MM.1S (cell line): ENCODE measurements around the gene CNOT8.
"Not testable (repeated sequence)": the region's sequence is repeated elsewhere in the genome, so short reads cannot be mapped to it uniquely, and the experiment has no call there.

ENCODE experiments used
- DNase-seq: peaks from one replicate; pipeline ENCODE4 v3.0.0-alpha.2; 2015
- H2AFZ ChIP-seq: fragments of 300-600 bp; sonication (generic); 2 replicates; pipeline ENCODE4 v1.6.0; 2016; ENCODE audit warnings: antibody characterized with exemption, low read length
- H3F3A ChIP-seq: fragments of 300-600 bp; sonication (generic); 2 replicates; pipeline ENCODE4 v1.6.1; 2016; ENCODE audit warnings: mild to moderate bottlenecking, antibody characterized with exemption, low read length, moderate library complexity, mixed read lengths; ENCODE audit not compliant: insufficient read depth
- H3K27ac ChIP-seq: fragments of 300-600 bp; sonication (generic); 2 replicates; pipeline ENCODE4 v1.5.1; 2016; ENCODE audit warnings: mild to moderate bottlenecking, low read length
- H3K27me3 ChIP-seq: fragments of 300-600 bp; sonication (generic); replicated peaks from 2 replicates; pipeline ENCODE4 v1.6.0; 2016; ENCODE audit warnings: low read length; ENCODE audit not compliant: insufficient read depth
- H3K36me3 ChIP-seq: fragments of 300-600 bp; sonication (generic); replicated peaks from 2 replicates; pipeline ENCODE4 v1.6.1; 2016; ENCODE audit warnings: mild to moderate bottlenecking, low read length, mixed read lengths; ENCODE audit not compliant: insufficient read depth
- H3K4me1 ChIP-seq: fragments of 300-600 bp; sonication (generic); 2 replicates; pipeline ENCODE4 v1.6.1; 2016; ENCODE audit warnings: low read length, mixed read lengths
- H3K4me2 ChIP-seq: fragments of 300-600 bp; sonication (generic); 2 replicates; pipeline ENCODE4 v1.6.0; 2016; ENCODE audit warnings: low read depth, low read length
- H3K4me3 ChIP-seq: fragments of 300-600 bp; sonication (generic); 2 replicates; pipeline ENCODE4 v1.5.1; 2016; ENCODE audit warnings: low read length, mixed read lengths
- H3K79me2 ChIP-seq: fragments of 300-600 bp; sonication (generic); 2 replicates; pipeline ENCODE4 v1.6.1; 2016; ENCODE audit warnings: mixed run types, low read length, mixed read lengths
- H3K9ac ChIP-seq: fragments of 300-600 bp; sonication (generic); 2 replicates; pipeline ENCODE4 v1.6.1; 2016; ENCODE audit warnings: low read length, mixed read lengths
- H3K9me2 ChIP-seq: fragments of 300-600 bp; sonication (generic); replicated peaks from 2 replicates; pipeline ENCODE4 v1.6.1; 2016; ENCODE audit warnings: mild to moderate bottlenecking, low read length, mixed read lengths; ENCODE audit not compliant: insufficient read depth
- H3K9me3 ChIP-seq: fragments of 300-600 bp; sonication (generic); replicated peaks from 2 replicates; pipeline ENCODE4 v1.6.1; 2016; ENCODE audit warnings: mild to moderate bottlenecking, low read length, mixed read lengths; ENCODE audit not compliant: insufficient read depth
- H4K20me1 ChIP-seq: fragments of 300-600 bp; sonication (generic); 2 replicates; pipeline ENCODE4 v1.6.1; 2016; ENCODE audit warnings: mild to moderate bottlenecking, low read length, moderate library complexity, mixed read lengths; ENCODE audit not compliant: insufficient read depth
- CTCF ChIP-seq: fragments of 300-600 bp; sonication (generic); IDR thresholded peaks from 2 replicates; pipeline ENCODE4 v1.5.1; 2016; ENCODE audit warnings: antibody characterized with exemption, low read length, mixed read lengths
- EZH2 ChIP-seq: fragments of 300-600 bp; sonication (generic); optimal IDR thresholded peaks from 2 replicates; pipeline ENCODE3; 2017; ENCODE audit warnings: low read depth, mild to moderate bottlenecking, antibody characterized with exemption, low read length, mixed read lengths
- EZH2phosphoT487 ChIP-seq: fragments of 300-600 bp; sonication (generic); IDR thresholded peaks from 2 replicates; pipeline ENCODE4 v1.6.1; 2018; ENCODE audit warnings: antibody characterized with exemption, low read length

CNOT8 gene

DNA sequence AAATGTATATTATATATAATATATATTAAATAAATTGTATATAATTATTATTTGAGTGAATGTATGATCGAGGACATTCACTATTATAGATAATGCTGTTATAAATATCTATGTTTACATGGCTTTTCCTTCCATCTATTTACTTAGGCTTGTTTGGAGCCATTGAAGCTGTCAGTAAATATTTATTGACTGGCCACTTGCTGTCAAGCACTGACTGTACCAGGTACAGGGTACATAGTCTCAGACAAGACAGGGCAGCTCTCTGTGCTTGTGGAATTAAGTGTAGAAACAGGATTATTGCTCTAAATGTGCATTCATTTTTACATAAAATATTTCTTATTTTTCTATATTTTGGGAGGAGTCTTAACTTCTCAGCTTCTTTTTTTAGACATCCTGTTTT is 24.4 kb upstream of the CNOT8 start:
- no peaks in the 10 kb centered on the region for H3K9me2 ChIP-seq
- peaks cover 15% of the 10 kb centered on the region for H3K4me1 ChIP-seq
- no peak overlapping the region for H2AFZ ChIP-seq
- no peak overlapping the region for H3K27ac ChIP-seq
- no peak for TF ChIP-seq EZH2phosphoT487
- TF ChIP-seq CTCF = no peak
- no peak for TF ChIP-seq EZH2
- H3K27me3 ChIP-seq = no peaks in the 10 kb centered on the region
- H3K4me3 ChIP-seq = no peak overlapping the region
- no peak for DNase-seq
- no peaks in the 10 kb centered on the region for H3K36me3 ChIP-seq
- no peaks in the 10 kb centered on the region for H4K20me1 ChIP-seq
- no peaks in the 10 kb centered on the region for H3F3A ChIP-seq
- no peak overlapping the region for H3K9ac ChIP-seq
- H3K9me3 ChIP-seq = no peaks in the 10 kb centered on the region
- no peak overlapping the region for H3K4me2 ChIP-seq
- H3K79me2 ChIP-seq = no peaks in the 10 kb centered on the region

GRCh38 chr5:154835701-154836052 is 22.8 kb upstream of the CNOT8 start:
- H3K4me3 ChIP-seq, H4K20me1 ChIP-seq, H3K9ac ChIP-seq, H3K4me1 ChIP-seq, H3F3A ChIP-seq, H3K27ac ChIP-seq, DNase-seq, H2AFZ ChIP-seq, H3K27me3 ChIP-seq, H3K9me3 ChIP-seq, H3K4me2 ChIP-seq, H3K36me3 ChIP-seq, H3K79me2 ChIP-seq, H3K9me2 ChIP-seq: not testable (repeated sequence)

DNA sequence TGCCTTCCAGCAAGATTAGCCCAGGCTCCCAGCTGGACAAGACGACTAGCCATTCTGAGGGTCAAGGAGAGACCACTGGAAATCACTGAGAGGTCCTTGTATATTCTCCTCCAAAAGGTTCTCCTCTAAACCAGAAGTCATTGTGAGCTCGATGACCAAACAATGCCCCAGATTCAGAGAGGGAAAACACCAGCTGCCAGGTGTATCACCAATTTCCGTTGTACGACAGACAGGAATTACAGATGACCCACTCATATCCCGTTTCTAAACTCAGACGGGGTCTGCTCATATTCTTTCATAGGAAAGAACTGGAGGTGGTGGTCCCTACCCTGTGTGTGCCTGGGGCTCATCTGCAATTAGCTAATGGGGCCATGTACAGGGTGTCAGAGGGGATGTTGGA is 22.2 kb upstream of the CNOT8 start:
- no peaks in the 10 kb centered on the region for H3F3A ChIP-seq
- H3K4me1 ChIP-seq = 0 out of 2 replicates have a peak, but pooled peaks cover 3% of the 10 kb centered on the region
- no peaks in the 10 kb centered on the region for H3K36me3 ChIP-seq
- H3K9ac ChIP-seq = no peak overlapping the region
- H3K4me2 ChIP-seq = no peak overlapping the region
- H3K9me2 ChIP-seq = no peaks in the 10 kb centered on the region
- H3K27me3 ChIP-seq = no peaks in the 10 kb centered on the region
- H3K79me2 ChIP-seq = no peaks in the 10 kb centered on the region
- no peak overlapping the region for H2AFZ ChIP-seq
- no peak overlapping the region for H3K27ac ChIP-seq
- no peak overlapping the region for H3K4me3 ChIP-seq
- H4K20me1 ChIP-seq = no peaks in the 10 kb centered on the region
- TF ChIP-seq CTCF = no peak
- no peak for TF ChIP-seq EZH2
- no peak for TF ChIP-seq EZH2phosphoT487
- H3K9me3 ChIP-seq = no peaks in the 10 kb centered on the region
- DNase-seq = no peak

DNA sequence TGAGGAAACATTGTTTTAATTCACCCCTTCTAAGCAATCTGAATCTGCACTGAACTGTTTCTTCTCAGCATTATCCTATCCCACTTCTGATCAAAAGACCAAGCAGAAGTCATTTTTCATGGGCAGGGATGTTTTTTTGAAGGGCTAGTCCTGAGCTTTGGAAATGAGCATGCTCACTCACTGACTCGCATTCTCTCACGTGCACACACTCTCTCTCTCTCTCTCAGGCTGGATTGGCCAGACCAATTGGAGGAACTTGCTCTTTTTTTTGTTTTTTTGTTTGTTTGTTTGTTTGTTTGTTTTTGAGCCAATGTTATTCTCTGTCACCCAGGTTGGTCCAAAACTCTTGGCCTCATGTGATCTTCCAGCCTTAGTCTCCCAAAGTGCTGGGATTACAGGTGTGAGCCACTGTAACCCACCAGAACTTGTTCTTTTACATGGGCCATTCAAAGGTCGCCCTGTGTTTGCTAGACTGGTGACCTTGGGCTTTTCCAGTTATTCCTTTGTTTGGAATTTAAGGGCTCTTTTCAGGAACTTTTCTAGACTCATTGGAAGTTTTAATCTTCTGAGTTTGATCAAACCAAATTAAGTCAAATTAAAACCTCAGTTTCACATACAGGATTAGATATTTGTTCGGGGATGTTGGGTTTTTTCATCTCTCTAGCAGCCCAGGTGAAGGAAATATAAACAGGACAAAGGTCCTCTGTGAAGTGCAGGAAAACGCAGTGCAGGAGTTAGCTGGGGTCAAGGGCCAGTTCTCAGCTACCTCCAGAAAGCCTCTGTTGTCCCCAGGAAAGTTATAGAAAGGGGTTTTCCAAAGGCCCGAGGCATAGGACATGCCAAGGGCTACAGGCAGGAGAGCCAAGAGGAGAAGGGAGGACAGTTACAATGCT is 21.2 kb upstream of the CNOT8 start:
- no peak overlapping the region for H3K4me3 ChIP-seq
- no peak overlapping the region for H2AFZ ChIP-seq
- H3K9me3 ChIP-seq = no peaks in the 10 kb centered on the region
- H4K20me1 ChIP-seq = no peaks in the 10 kb centered on the region
- no peak overlapping the region for H3K27ac ChIP-seq
- TF ChIP-seq EZH2phosphoT487 (no peak), CTCF (no peak), EZH2 (no peak)
- 0 out of 2 replicates have a peak, but pooled peaks cover 3% of the 10 kb centered on the region for H3K4me1 ChIP-seq
- H3K4me2 ChIP-seq = no peak overlapping the region
- no peaks in the 10 kb centered on the region for H3F3A ChIP-seq
- H3K79me2 ChIP-seq = no peaks in the 10 kb centered on the region
- no peaks in the 10 kb centered on the region for H3K9me2 ChIP-seq
- H3K27me3 ChIP-seq = no peaks in the 10 kb centered on the region
- H3K9ac ChIP-seq = no peak overlapping the region
- no peak for DNase-seq
- no peaks in the 10 kb centered on the region for H3K36me3 ChIP-seq
